Lower lobe of right lung (tissue), 2 donors: ENCODE results near the gene KCNK15. TPM values are rescaled to one million over a fixed set of nuclear protein-coding genes. Genes with fewer than 3 reads are reported as not detected.

ENCODE experiments used
- ATAC-seq, 2 donors: fragments of 200-7000 bp; cut with Tn5 transposase; one replicate each; pipeline ENCODE4 v1.9.1; 2020 to 2022; ENCODE audit warnings: mild to moderate bottlenecking in 2 of 2, moderate library complexity in 2 of 2
- DNase-seq: peaks from one replicate; pipeline ENCODE4 v3.0.0-alpha.2; 2020
- H3K27ac ChIP-seq: fragments of 200-600 bp; one replicate; pipeline ENCODE4 v1.8.0; 2022
- H3K27me3 ChIP-seq: fragments of 200-600 bp; one replicate; pipeline ENCODE4 v1.8.0; 2022; ENCODE audit warnings: low read depth
- H3K36me3 ChIP-seq: fragments of 200-600 bp; one replicate; pipeline ENCODE4 v1.8.0; 2022; ENCODE audit warnings: mild to moderate bottlenecking
- H3K4me1 ChIP-seq: fragments of 200-600 bp; one replicate; pipeline ENCODE4 v1.8.0; 2022
- H3K4me3 ChIP-seq: fragments of 200-600 bp; one replicate; pipeline ENCODE4 v1.8.0; 2022; ENCODE audit warnings: mild to moderate bottlenecking
- H3K9me3 ChIP-seq: fragments of 200-600 bp; one replicate; pipeline ENCODE4 v1.8.0; 2022
- intact Hi-C: fragments of 100-400 bp; cut with DNase I; formaldehyde crosslinking; loops from one replicate; pipeline ENCODE4 v1.11.0; 2022
- total RNA-seq: library from RNA; stranded (reverse); fragmentation: NEBNext Ultra II Directional; extraction: Animal tissue kit (Norgen Biotek cat#: 25700); gene quantifications from one replicate; pipeline ENCODE4 v1.2.1, GENCODE V29; 2021
- TF ChIP-seq, protein P1 (sequence below): fragments of 200-600 bp; IDR thresholded peaks from one replicate; pipeline ENCODE4 v1.8.0; 2022; ENCODE audit warnings: antibody characterized with exemption, mild to moderate bottlenecking
- donor health status: DM: no; HTN: yes; CAD: no; lungs with severe emphysema.

The KCNK15 gene
- total RNA-seq, 1 donor from 2014 or later, result 0.89 TPM

GRCh38 chr20:44796758-44797457, 51.2 kb downstream of the KCNK15 start:
- ATAC-seq, result no peak
- TF ChIP-seq, protein P1, sequence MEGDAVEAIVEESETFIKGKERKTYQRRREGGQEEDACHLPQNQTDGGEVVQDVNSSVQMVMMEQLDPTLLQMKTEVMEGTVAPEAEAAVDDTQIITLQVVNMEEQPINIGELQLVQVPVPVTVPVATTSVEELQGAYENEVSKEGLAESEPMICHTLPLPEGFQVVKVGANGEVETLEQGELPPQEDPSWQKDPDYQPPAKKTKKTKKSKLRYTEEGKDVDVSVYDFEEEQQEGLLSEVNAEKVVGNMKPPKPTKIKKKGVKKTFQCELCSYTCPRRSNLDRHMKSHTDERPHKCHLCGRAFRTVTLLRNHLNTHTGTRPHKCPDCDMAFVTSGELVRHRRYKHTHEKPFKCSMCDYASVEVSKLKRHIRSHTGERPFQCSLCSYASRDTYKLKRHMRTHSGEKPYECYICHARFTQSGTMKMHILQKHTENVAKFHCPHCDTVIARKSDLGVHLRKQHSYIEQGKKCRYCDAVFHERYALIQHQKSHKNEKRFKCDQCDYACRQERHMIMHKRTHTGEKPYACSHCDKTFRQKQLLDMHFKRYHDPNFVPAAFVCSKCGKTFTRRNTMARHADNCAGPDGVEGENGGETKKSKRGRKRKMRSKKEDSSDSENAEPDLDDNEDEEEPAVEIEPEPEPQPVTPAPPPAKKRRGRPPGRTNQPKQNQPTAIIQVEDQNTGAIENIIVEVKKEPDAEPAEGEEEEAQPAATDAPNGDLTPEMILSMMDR, result no peak
- DNase-seq, result no peak
- H3K27me3 ChIP-seq, result peaks cover 3% of the 10 kb centered on the region
- H3K4me3 ChIP-seq, result no peak overlapping the region
- H3K27ac ChIP-seq, result no peak overlapping the region
- H3K36me3 ChIP-seq, result no peaks in the 10 kb centered on the region
- no peaks in the 10 kb centered on the region for H3K9me3 ChIP-seq
- intact Hi-C loops, result no loop called here
- no peaks in the 10 kb centered on the region for H3K4me1 ChIP-seq

DNA sequence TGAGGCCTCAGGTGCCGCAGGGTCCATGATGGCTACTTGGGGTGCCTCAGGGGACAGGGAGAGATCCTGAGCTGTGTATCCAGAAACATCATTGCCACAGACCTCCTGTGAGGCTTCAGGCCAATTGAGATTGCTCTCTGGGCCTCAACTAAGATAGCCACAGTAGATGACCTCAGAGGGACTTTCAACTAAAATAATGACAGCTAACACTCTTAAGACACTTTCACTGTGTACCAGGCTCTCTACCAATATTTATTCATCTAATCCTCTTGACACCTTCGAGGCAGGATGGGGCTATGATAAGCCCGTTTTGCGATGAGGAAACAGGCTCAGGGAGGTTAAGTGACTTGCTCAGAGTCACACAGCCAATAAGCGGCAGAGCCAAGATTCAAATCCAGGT, 54.0 kb downstream of the KCNK15 start:
- Histone ChIP-seq H3K4me3 (no peak overlapping the region), H3K36me3 (no peaks in the 10 kb centered on the region), H3K9me3 (no peaks in the 10 kb centered on the region), H3K27me3 (peaks cover 10% of the 10 kb centered on the region), H3K27ac (no peak overlapping the region), H3K4me1 (no peaks in the 10 kb centered on the region)
- DNase-seq, result no peak
- ATAC-seq, result no peak
- TF ChIP-seq, protein P1, result no peak
- intact Hi-C loops, result no loop called here

DNA sequence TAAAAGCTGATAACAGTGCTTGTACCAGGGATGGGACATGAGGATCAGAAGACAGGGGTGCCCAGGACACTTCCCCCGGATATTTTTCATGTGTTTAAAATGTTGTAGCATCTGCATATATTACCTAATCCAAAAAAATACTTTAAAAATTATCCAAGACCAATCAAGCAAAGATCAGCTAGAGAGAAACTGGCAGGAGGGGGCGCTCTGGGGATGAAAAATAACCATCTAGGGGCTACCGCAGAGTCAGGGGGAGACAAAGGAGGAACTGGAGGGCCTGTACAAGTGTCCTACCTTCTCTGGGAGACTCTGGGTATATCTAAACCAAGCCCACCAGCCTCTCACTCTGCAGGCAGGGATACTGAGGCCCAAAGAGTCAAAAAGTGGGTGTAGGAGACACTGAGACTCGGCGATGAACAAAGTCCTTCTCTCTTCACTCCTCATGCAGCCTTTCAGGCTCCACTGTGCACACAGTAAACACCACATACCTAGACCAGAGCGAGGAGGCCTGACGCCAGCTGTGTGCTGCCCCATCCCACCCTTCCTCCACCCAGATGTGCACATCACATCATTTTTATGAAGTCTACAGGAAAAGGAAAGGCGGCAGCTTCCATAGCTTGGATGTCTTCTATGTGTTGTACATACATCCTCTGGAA, 54.9 kb downstream of the KCNK15 start:
- Histone ChIP-seq H3K27me3 (peaks cover 18% of the 10 kb centered on the region), H3K36me3 (no peaks in the 10 kb centered on the region), H3K4me3 (no peak overlapping the region), H3K9me3 (no peaks in the 10 kb centered on the region), H3K4me1 (no peaks in the 10 kb centered on the region), H3K27ac (no peak overlapping the region)
- intact Hi-C loops, result no loop called here
- ATAC-seq (no peak), DNase-seq (no peak)
- TF ChIP-seq, protein P1, result peak; percentile 11

Other genes starting within 250 kb of the KCNK15 start
- gene SERINC3, start 223.8 kb upstream of the KCNK15 start, total RNA-seq, result 133 TPM
- gene PKIG, start 163.3 kb upstream of the KCNK15 start, total RNA-seq, result 61.6 TPM
- gene ADA, start 94.2 kb upstream of the KCNK15 start, total RNA-seq, result 7.7 TPM
- gene CCN5, start 30.5 kb upstream of the KCNK15 start, total RNA-seq, result 42.3 TPM
- gene RIMS4, start 64.7 kb downstream of the KCNK15 start, total RNA-seq, result 3.5 TPM
- 193 TPM for gene YWHAB, start 139.8 kb downstream of the KCNK15 start, total RNA-seq
- gene PABPC1L, start 164.2 kb downstream of the KCNK15 start, total RNA-seq, result 56.3 TPM
- gene TOMM34, start 214.5 kb downstream of the KCNK15 start, total RNA-seq, result 12.8 TPM
- gene STK4, start 220.6 kb downstream of the KCNK15 start, total RNA-seq, result 73.4 TPM